Pericardium fibroblast (primary cell): Measurements from ENCODE around the gene COX17. TPM values are rescaled to one million over a fixed set of nuclear protein-coding genes. Genes with fewer than 3 reads are reported as not detected.

Source experiments
- total RNA-seq: library from RNA; depleted of rRNA; stranded (reverse); fragments of >200 nt; gene quantifications from 2 replicates; pipeline ENCODE4 v1.2.3, GENCODE V29; 2015

The COX17 gene
- total RNA-seq = 4.3 and 11.7 TPM in 2 replicates

DNA sequence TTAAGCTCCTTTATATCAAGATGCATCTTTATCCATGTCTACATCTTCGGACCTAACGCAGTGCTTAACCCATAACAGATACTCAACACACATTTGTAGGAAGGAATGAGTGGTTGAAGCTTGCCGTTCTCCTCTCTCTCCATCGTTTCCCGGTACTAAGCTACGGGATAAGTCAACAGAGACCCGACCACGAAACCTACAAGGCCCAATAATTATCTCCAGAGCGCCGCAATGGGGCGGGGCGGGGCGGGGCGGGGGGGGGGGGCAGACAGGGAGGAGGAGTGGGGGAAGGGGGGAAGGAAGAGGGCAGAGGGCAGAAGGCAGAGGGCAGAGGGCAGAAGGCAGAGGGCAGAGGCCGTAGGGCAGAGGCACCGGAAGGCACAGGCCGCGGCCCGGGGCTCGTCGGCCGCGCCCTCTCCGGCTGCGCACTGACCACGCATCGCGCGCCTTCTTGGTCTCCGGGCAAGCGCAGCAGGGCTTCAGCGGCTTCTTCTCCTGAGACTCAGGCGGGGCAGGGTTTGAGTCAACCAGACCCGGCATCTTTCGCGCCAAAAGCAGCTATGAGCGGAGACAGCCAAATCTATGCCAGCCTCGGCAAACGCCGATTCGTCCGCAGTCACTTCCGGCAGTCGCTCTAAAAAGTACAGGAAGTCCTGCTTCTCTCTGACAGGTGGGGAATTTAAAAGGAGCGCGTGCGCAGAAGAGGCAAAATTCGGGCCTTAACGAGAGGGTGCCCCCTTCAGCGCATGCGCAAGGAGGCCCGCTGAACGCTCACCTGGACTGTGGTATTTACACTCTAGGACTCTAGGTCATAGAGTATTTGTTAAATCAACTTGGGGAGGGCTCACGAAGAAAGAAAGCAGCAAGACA, at the start of gene COX17:
Gene COX17 (minus strand): TSS at position 636 of the 870 bp plus-strand sequence. CDS start 96 bp downstream, at position 540.

GRCh38 chr3:119702530-119703527, 25.6 kb upstream of the COX17 start, which contains the start of gene CFAP91:
TSS of gene CFAP91 (plus strand) at chr3:119703022. CDS start at chr3:119703099, 77 bp downstream.

GRCh38 chr3:119660474-119661440, 16.4 kb downstream of the COX17 start, which contains the start of gene POPDC2:
TSS of gene POPDC2 (minus strand) at chr3:119660589. CDS start at chr3:119660423, 166 bp downstream.

Other genes starting within 250 kb of the COX17 start
- gene TMEM39A, start 213.8 kb downstream of the COX17 start, total RNA-seq = 35.9 and 50.5 TPM in 2 replicates
- gene POGLUT1, start 208.4 kb downstream of the COX17 start, total RNA-seq = 11.2 and 13.1 TPM in 2 replicates
- gene TIMMDC1, start 178.9 kb downstream of the COX17 start, total RNA-seq = 46.9 and 47.5 TPM in 2 replicates
- gene CD80, start 117.8 kb downstream of the COX17 start, total RNA-seq = under 0.01 TPM in 1 of 2 replicates, not detected in the other
- 0.34 and 2.0 TPM in 2 replicates for gene ADPRH, start 97.9 kb downstream of the COX17 start, total RNA-seq
- not detected in 2 replicates for gene PLA1A, start 79.5 kb downstream of the COX17 start, total RNA-seq
- 0.09 and 0.12 TPM in 2 replicates for gene POPDC2, start 16.8 kb downstream of the COX17 start, total RNA-seq
- 0.34 TPM in 1 of 2 replicates, not detected in the other for gene CFAP91, start 25.6 kb upstream of the COX17 start, total RNA-seq
- gene NR1I2, start 104.7 kb upstream of the COX17 start, total RNA-seq = not detected in 2 replicates